IMR-90 (cell line): ENCODE data around the gene ZNF582. TPM values are rescaled to one million over a fixed set of nuclear protein-coding genes. Genes with fewer than 3 reads are reported as not detected.

Experiments used
- ATAC-seq: fragments of 200-7000 bp; cut with Tn5 transposase; 2 replicates; pipeline ENCODE4 v1.9.1; 2020; ENCODE audit warnings: low read depth, mild to moderate bottlenecking, moderate library complexity
- BruUV-seq: library from RNA; stranded (reverse); fragments of 400-500 nt; replicated peaks from 2 replicates; lab custom pipeline; 2021; lab: Mats Ljungman, UMichigan
- CTCF ChIA-PET: fragments of 300-600 bp; formaldehyde crosslinking; extraction: SDS; loops from one replicate; lab custom pipeline; 2021; ENCODE audit warnings: antibody characterized with exemption; lab: Yijun Ruan, JAX
- POLR2A ChIA-PET: fragments of 300-600 bp; sonication (Branson Sonifier 250); formaldehyde crosslinking; loops from one replicate; lab custom pipeline; 2022; ENCODE audit warnings: antibody characterized with exemption; ENCODE audit not compliant: unreplicated experiment; lab: Charles Lee
- DNase-seq: peaks from one replicate; pipeline ENCODE4 v3.0.0; 2013
- H2AFZ ChIP-seq: replicated peaks from 2 replicates; pipeline ENCODE3; 2013; ENCODE audit warnings: low read length, mild to moderate bottlenecking; ENCODE audit not compliant: poor library complexity
- H2AK5ac ChIP-seq: 2 replicates; pipeline ENCODE4 v1.6.1; 2013; ENCODE audit warnings: low read depth, low read length, inconsistent platforms
- H2AK9ac ChIP-seq: replicated peaks from 2 replicates; pipeline ENCODE3; 2013; ENCODE audit warnings: mild to moderate bottlenecking, low read depth, low read length, moderate library complexity; ENCODE audit not compliant: poor library complexity
- H2BK120ac ChIP-seq: 2 replicates; pipeline ENCODE4 v1.6.1; 2013; ENCODE audit warnings: low read depth, low read length, inconsistent platforms
- H2BK15ac ChIP-seq: 3 replicates; pipeline ENCODE4 v1.6.1; 2013; ENCODE audit warnings: low read depth, low read length, inconsistent platforms
- H2BK20ac ChIP-seq: 2 replicates; pipeline ENCODE4 v1.6.1; 2013; ENCODE audit warnings: low read depth, mild to moderate bottlenecking, inconsistent platforms, low read length, moderate library complexity
- H2BK5ac ChIP-seq: 2 replicates; pipeline ENCODE4 v1.6.1; 2013; ENCODE audit warnings: mild to moderate bottlenecking, low read depth, low read length, inconsistent platforms; ENCODE audit not compliant: poor library complexity, severe bottlenecking
- H3K14ac ChIP-seq: replicated peaks from 2 replicates; pipeline ENCODE4 v1.6.1; 2013; ENCODE audit warnings: low read depth, low read length, inconsistent platforms
- H3K18ac ChIP-seq: 2 replicates; pipeline ENCODE4 v1.6.1; 2013; ENCODE audit warnings: low read depth, low read length, control low read depth
- H3K23ac ChIP-seq: 2 replicates; pipeline ENCODE4 v1.6.1; 2013; ENCODE audit warnings: low read depth, low read length, inconsistent platforms
- H3K27ac ChIP-seq: 2 replicates; pipeline ENCODE4 v1.5.1; 2013; ENCODE audit warnings: mild to moderate bottlenecking, control low read depth, low read length; ENCODE audit not compliant: insufficient read depth
- H3K27me3 ChIP-seq: 2 replicates; pipeline ENCODE4 v1.6.1; 2013; ENCODE audit warnings: low read length; ENCODE audit not compliant: control insufficient read depth, insufficient read depth
- H3K36me3 ChIP-seq: 2 replicates; pipeline ENCODE4 v1.6.1; 2013; ENCODE audit warnings: low read length, mixed read lengths; ENCODE audit not compliant: control insufficient read depth, insufficient read depth
- H3K4ac ChIP-seq: 2 replicates; pipeline ENCODE4 v1.6.1; 2013; ENCODE audit warnings: low read depth, low read length, inconsistent platforms
- H3K4me1 ChIP-seq: 2 replicates; pipeline ENCODE4 v1.6.1; 2013; ENCODE audit warnings: low read length, mixed read lengths; ENCODE audit not compliant: control insufficient read depth, insufficient read depth
- H3K4me2 ChIP-seq: 2 replicates; pipeline ENCODE4 v1.6.1; 2013; ENCODE audit warnings: low read depth, mild to moderate bottlenecking, control low read depth, low read length, moderate library complexity
- H3K4me3 ChIP-seq: 2 replicates; pipeline ENCODE4 v1.5.1; 2013; ENCODE audit warnings: low read depth, mild to moderate bottlenecking, control low read depth, low read length, moderate library complexity; ENCODE audit not compliant: insufficient read depth
- H3K56ac ChIP-seq: 2 replicates; pipeline ENCODE4 v1.6.1; 2013; ENCODE audit warnings: low read length, inconsistent platforms; ENCODE audit not compliant: insufficient read depth; ENCODE audit errors: extremely low read depth
- H3K79me1 ChIP-seq, 2 experiments: 2 replicates each; pipeline ENCODE4 v1.6.1; 2013; ENCODE audit warnings: low read length in 2 of 2, inconsistent platforms in 1 of 2, low read depth in 1 of 2
- H3K9ac ChIP-seq: 2 replicates; pipeline ENCODE4 v1.6.1; 2013; ENCODE audit warnings: low read depth, low read length, control low read depth
- H3K9me1 ChIP-seq: 2 replicates; pipeline ENCODE4 v1.6.1; 2013; ENCODE audit warnings: low read length, inconsistent platforms; ENCODE audit not compliant: insufficient read depth
- H3K9me3 ChIP-seq: 2 replicates; pipeline ENCODE4 v1.6.1; 2013; ENCODE audit warnings: low read length; ENCODE audit not compliant: control insufficient read depth, insufficient read depth
- H4K20me1 ChIP-seq: 2 replicates; pipeline ENCODE4 v1.6.1; 2013; ENCODE audit warnings: low read length, inconsistent platforms; ENCODE audit not compliant: insufficient read depth
- H4K5ac ChIP-seq: 2 replicates; pipeline ENCODE4 v1.6.1; 2013; ENCODE audit warnings: mild to moderate bottlenecking, low read depth, low read length, control low read depth
- H4K8ac ChIP-seq, 2 experiments: 2 replicates each; pipeline ENCODE4 v1.6.1; 2013; ENCODE audit warnings: low read depth in 2 of 2, low read length in 2 of 2, control low read depth in 1 of 2, inconsistent platforms in 1 of 2
- H4K91ac ChIP-seq: 2 replicates; pipeline ENCODE4 v1.6.1; 2013; ENCODE audit warnings: low read depth, low read length, inconsistent platforms; ENCODE audit not compliant: insufficient read depth
- MAFK ChIP-seq: IDR thresholded peaks from 2 replicates; pipeline ENCODE4 v1.6.1; 2012; ENCODE audit warnings: low read depth, low read length, improper control_type of control experiment
- WGBS, 2 experiments: methylation state at CpG; one replicate each; pipeline versions ENCODE4 v1.1.5 to v1.1.7; 2013; ENCODE audit warnings: missing lambda C conversion rate in 2 of 2; ENCODE audit not compliant: insufficient read length in 1 of 2; ENCODE audit errors: extremely low coverage in 2 of 2; 5-methylcytosine and 5-hydroxymethylcytosine counted together
- dilution Hi-C: fragments of 300-500 bp; cut with HindIII; formaldehyde crosslinking; loops from one replicate; pipeline ENCODE4 v1.14.3; 2018; ENCODE audit warnings: low sequenced_read_pairs; ENCODE audit not compliant: unreplicated experiment
- in situ Hi-C: fragments of 300-500 bp; cut with MboI; formaldehyde crosslinking; loops from 3 replicates; pipeline ENCODE4 v1.14.3; 2019; ENCODE audit warnings: low sequenced_read_pairs, inconsistent platforms, mixed read lengths
- intact Hi-C: fragments of 100-400 bp; cut with micrococcal nuclease; formaldehyde crosslinking; loops from 2 replicates; pipeline ENCODE4 v1.10.0; 2022
- polyA plus RNA-seq, 3 experiments: library from polyadenylated mRNA; depleted of rRNA; stranded (reverse); fragments of >200 nt; gene quantifications; 2 replicates each; pipeline ENCODE4 v1.2.3, GENCODE V29; 2012; ENCODE audit warnings: low replicate concordance in 1 of 3
- total RNA-seq: library from RNA; depleted of rRNA; stranded (reverse); fragments of >200 nt; gene quantifications from 2 replicates; pipeline ENCODE4 v1.2.3, GENCODE V29; 2012

The ZNF582 gene
- total and polyA plus RNA-seq, 2 of the 4 experiments (the other 2 are of a cell fraction) = 1.6 to 1.8 TPM

GRCh38 chr19:56372281-56372680 lies 21.1 kb downstream of the ZNF582 start:
- H3K4me1 ChIP-seq = no peaks in the 10 kb centered on the region
- intact Hi-C loops (no loop called here), dilution Hi-C loops (no loop called here), in situ Hi-C loops (no loop called here)
- no peak overlapping the region for H3K4me2 ChIP-seq
- H3K36me3 ChIP-seq = peaks cover 33% of the 10 kb centered on the region
- H2BK15ac ChIP-seq = no peak overlapping the region
- H2BK20ac ChIP-seq = no peak overlapping the region
- H3K9ac ChIP-seq = no peak overlapping the region
- no peak overlapping the region for H3K56ac ChIP-seq
- no CpG with 5 or more reads among the region's 1 CpG for WGBS, 2 experiments
- no peak overlapping the region for H4K5ac ChIP-seq
- H3K9me3 ChIP-seq = peaks cover 20% of the 10 kb centered on the region
- peaks cover 10 to 11% of the 10 kb centered on the region in 2 experiments for H3K79me1 ChIP-seq
- no peak overlapping the region for H3K4me3 ChIP-seq
- no peak overlapping the region for H3K4ac ChIP-seq
- H2AK5ac ChIP-seq = no peak overlapping the region
- no peak for TF ChIP-seq MAFK
- H3K27me3 ChIP-seq = no peaks in the 10 kb centered on the region
- DNase-seq (no peak), ATAC-seq (no peak)
- no TSS peak for BruUV-seq
- no peak overlapping the region for H3K23ac ChIP-seq
- H2BK5ac ChIP-seq = no peak overlapping the region
- no peak overlapping the region for H2AK9ac ChIP-seq
- no peaks in the 10 kb centered on the region for H3K9me1 ChIP-seq
- no peak overlapping the region for H3K18ac ChIP-seq
- no peak overlapping the region for H3K27ac ChIP-seq
- H4K20me1 ChIP-seq = no peaks in the 10 kb centered on the region
- ChIA-PET CTCF (interaction anchor here (0.6 kb wide), 1 partner anchor 15 kb away, joined by 3 read pairs; no protein-coding TSS in a partner anchor), POLR2A (no interaction called here)
- no peak overlapping the region for H2AFZ ChIP-seq
- no peak overlapping the region for H4K91ac ChIP-seq
- no peak overlapping the region for H4K8ac ChIP-seq
- H3K14ac ChIP-seq = no peak overlapping the region
- H2BK120ac ChIP-seq = no peak overlapping the region
